Lower lobe of right lung (tissue), 2 donors: ENCODE data around the gene VWA5B2. TPM values are rescaled to one million over a fixed set of nuclear protein-coding genes. Genes with fewer than 3 reads are reported as not detected.

ENCODE experiments used
- ATAC-seq, 2 donors: fragments of 200-7000 bp; cut with Tn5 transposase; one replicate each; pipeline ENCODE4 v1.9.1; 2020 to 2022; ENCODE audit warnings: mild to moderate bottlenecking in 2 of 2, moderate library complexity in 2 of 2
- DNase-seq: peaks from one replicate; pipeline ENCODE4 v3.0.0-alpha.2; 2020
- H3K27ac ChIP-seq: fragments of 200-600 bp; one replicate; pipeline ENCODE4 v1.8.0; 2022
- H3K27me3 ChIP-seq: fragments of 200-600 bp; one replicate; pipeline ENCODE4 v1.8.0; 2022; ENCODE audit warnings: low read depth
- H3K36me3 ChIP-seq: fragments of 200-600 bp; one replicate; pipeline ENCODE4 v1.8.0; 2022; ENCODE audit warnings: mild to moderate bottlenecking
- H3K4me1 ChIP-seq: fragments of 200-600 bp; one replicate; pipeline ENCODE4 v1.8.0; 2022
- H3K4me3 ChIP-seq: fragments of 200-600 bp; one replicate; pipeline ENCODE4 v1.8.0; 2022; ENCODE audit warnings: mild to moderate bottlenecking
- H3K9me3 ChIP-seq: fragments of 200-600 bp; one replicate; pipeline ENCODE4 v1.8.0; 2022
- CTCF ChIP-seq: fragments of 200-600 bp; IDR thresholded peaks from one replicate; pipeline ENCODE4 v1.8.0; 2022; ENCODE audit warnings: antibody characterized with exemption, mild to moderate bottlenecking
- intact Hi-C: fragments of 100-400 bp; cut with DNase I; formaldehyde crosslinking; loops from one replicate; pipeline ENCODE4 v1.11.0; 2022
- long read RNA-seq: library from polyadenylated mRNA; unstranded; transcript quantifications from one replicate; pipeline ENCODE4 v2.0.0, GENCODE V29; 2021
- total RNA-seq: library from RNA; stranded (reverse); fragmentation: NEBNext Ultra II Directional; extraction: Animal tissue kit (Norgen Biotek cat#: 25700); gene quantifications from one replicate; pipeline ENCODE4 v1.2.1, GENCODE V29; 2021
- donor health status: DM: no; HTN: yes; CAD: no; lungs with severe emphysema.

The VWA5B2 gene
- total RNA-seq: 0.47 TPM
- long read RNA-seq, partial matches to known transcripts: 0 of 1 reads
- long read RNA-seq, other reads (novel, unspliced or antisense): 1 of 1 reads

- H3K4me1 ChIP-seq: peaks cover 18% of the 10 kb centered on the region
- H3K4me3 ChIP-seq: peak within 1 kb of the TSS; percentile 61
- no peaks in the 10 kb centered on the region for H3K9me3 ChIP-seq
- peaks cover 61% of the 10 kb centered on the region for H3K27me3 ChIP-seq
- H3K36me3 ChIP-seq: no peaks in the 10 kb centered on the region
- DNase-seq (peak; percentile 66), ATAC-seq (peak; percentile 89 to 91)
- no peak within 1 kb of the TSS for H3K27ac ChIP-seq
- intact Hi-C loops: no loop called here
- peak; percentile 24 for TF ChIP-seq CTCF
Measured at GRCh38 chr3:184229394-184230080, at the start of gene VWA5B2. TSS of gene VWA5B2 (plus strand) at chr3:184229585. CDS start at chr3:184230529, 944 bp downstream.

- intact Hi-C loops: no loop called here
- TF ChIP-seq CTCF: no peak
- peaks cover 76% of the 10 kb centered on the region for H3K36me3 ChIP-seq
- no peaks in the 10 kb centered on the region for H3K27me3 ChIP-seq
- H3K4me1 ChIP-seq: peaks cover 34% of the 10 kb centered on the region
- no peak overlapping the region for H3K27ac ChIP-seq
- no peaks in the 10 kb centered on the region for H3K9me3 ChIP-seq
- ATAC-seq: no peak
- H3K4me3 ChIP-seq: no peak overlapping the region
- DNase-seq: no peak
Measured at GRCh38 chr3:184180165-184180564, 49.2 kb upstream of the VWA5B2 start.

- H3K4me3 ChIP-seq: no peak overlapping the region
- no peaks in the 10 kb centered on the region for H3K27me3 ChIP-seq
- H3K4me1 ChIP-seq: peaks cover 26% of the 10 kb centered on the region
- intact Hi-C loops: no loop called here
- no peak for TF ChIP-seq CTCF
- peaks cover 76% of the 10 kb centered on the region for H3K36me3 ChIP-seq
- ATAC-seq (no peak), DNase-seq (no peak)
- H3K9me3 ChIP-seq: no peaks in the 10 kb centered on the region
- H3K27ac ChIP-seq: no peak overlapping the region
Measured at GRCh38 chr3:184181596-184181995, 47.8 kb upstream of the VWA5B2 start.

- Histone ChIP-seq H3K36me3 (peaks cover 66% of the 10 kb centered on the region), H3K4me3 (no peak overlapping the region), H3K27me3 (no peaks in the 10 kb centered on the region), H3K9me3 (no peaks in the 10 kb centered on the region), H3K27ac (no peak overlapping the region), H3K4me1 (peaks cover 25% of the 10 kb centered on the region)
- intact Hi-C loops: no loop called here
- no peak for DNase-seq
- TF ChIP-seq CTCF: no peak
- no peak for ATAC-seq
Measured at GRCh38 chr3:184183679-184184078, 45.7 kb upstream of the VWA5B2 start.

GRCh38 chr3:184184546-184185230, 44.7 kb upstream of the VWA5B2 start:
- H3K27ac ChIP-seq: no peak overlapping the region
- intact Hi-C loops: no loop called here

More at GRCh38 chr3:184184546-184185230, 44.7 kb upstream of the VWA5B2 start:
- Histone ChIP-seq H3K27me3 (no peaks in the 10 kb centered on the region), H3K36me3 (peaks cover 66% of the 10 kb centered on the region), H3K4me3 (no peak overlapping the region), H3K9me3 (no peaks in the 10 kb centered on the region), H3K4me1 (peaks cover 25% of the 10 kb centered on the region)
- TF ChIP-seq CTCF: no peak
- ATAC-seq: no peak
- no peak for DNase-seq
